Stimulated activated CD4-positive, alpha-beta T cell treated with anti-CD3 and anti-CD28 coated beads, Interleukin-4, amount 100 ng/mL, for 4 hours (primary cell): ENCODE measurements around the gene SEC14L1.

Experiments
- DNase-seq, 2 experiments: peaks; one replicate each; pipeline ENCODE4 v3.0.0-alpha.2; 2020

The SEC14L1 gene

DNA sequence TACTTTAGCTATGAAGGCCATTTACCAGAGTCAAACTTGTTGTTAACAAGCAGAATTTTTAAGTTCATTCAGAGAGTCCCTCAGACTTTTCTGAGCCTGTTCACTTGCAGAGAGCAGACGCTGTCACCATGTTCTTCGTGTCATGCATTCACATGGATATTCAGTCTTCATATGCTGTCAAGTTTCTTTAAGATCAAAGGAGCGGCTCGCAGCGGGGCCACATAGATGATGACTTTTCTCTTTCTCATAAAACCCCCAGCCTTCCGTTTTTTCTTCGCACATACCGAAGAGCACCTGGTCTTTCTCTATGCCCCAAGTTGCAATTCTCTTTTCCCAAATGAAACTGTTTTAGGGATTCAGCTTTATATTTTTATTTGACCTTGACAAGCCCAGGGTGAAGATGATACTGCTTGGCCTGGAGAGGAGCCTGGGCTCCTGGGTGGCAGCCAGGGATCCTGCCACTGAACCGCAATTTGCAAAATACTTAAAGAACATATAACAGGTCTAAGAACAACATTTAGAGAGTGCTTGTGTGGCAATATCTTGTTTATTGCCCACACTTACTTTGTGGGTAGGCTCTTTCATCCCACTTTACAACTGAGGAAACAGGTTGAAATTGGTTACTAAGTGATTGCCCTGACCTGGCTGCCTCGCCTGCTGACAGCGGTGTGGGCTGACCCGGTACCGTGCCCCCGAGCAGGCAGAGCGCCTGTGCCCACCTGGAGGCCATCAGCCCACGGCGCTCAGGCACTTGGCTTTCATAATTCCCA lies 22.9 kb downstream of the SEC14L1 start:
- no peak for DNase-seq

DNA sequence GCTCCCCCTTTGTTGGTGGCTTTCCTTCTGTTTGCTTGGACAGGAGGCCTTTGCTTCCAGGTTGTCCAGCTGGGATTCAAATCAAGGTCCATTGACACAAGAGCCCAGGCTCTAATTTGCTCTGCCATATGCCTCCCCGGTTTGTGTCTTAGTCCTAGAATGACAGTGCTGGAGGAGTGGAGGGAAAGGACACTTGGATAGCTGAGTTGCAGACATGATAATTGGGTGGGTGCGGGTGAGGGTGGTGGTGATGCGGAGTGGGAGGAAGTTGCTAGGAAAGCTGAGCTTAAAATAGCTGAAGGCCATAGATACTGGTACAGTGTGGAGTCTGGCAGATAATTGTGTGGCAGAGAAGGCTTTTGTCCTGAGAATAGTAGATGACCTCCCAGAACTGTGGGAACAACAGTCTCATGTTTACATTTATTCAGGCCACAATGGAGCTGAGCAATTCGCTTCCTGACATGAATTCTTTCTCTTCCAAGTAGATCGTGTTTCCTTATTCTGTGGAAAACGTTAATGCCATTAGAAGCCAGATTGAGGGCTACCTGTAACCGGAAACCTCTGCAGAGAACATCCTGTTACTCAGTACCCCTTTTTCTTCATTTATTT lies 23.8 kb downstream of the SEC14L1 start:
- DNase-seq: no peak

DNA sequence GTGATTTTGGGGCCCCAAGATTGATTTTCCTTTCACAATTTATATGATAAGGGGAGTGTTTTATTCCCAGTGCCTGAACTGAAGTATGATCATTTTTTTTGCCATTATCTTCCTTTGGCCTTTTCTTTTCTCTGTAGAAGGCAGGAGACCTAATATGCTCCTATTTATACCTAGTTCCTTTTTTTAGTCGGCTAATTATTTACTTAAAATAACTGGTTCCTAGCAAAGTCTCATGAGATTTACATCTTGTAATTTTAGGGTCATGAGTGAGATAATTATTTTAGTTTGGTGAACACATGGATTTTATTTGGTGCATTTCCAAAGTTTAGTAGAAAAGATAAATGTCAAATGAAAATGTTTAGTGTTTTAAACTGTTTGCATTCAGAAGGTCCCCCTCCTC lies 24.8 kb downstream of the SEC14L1 start:
- no peak for DNase-seq

DNA sequence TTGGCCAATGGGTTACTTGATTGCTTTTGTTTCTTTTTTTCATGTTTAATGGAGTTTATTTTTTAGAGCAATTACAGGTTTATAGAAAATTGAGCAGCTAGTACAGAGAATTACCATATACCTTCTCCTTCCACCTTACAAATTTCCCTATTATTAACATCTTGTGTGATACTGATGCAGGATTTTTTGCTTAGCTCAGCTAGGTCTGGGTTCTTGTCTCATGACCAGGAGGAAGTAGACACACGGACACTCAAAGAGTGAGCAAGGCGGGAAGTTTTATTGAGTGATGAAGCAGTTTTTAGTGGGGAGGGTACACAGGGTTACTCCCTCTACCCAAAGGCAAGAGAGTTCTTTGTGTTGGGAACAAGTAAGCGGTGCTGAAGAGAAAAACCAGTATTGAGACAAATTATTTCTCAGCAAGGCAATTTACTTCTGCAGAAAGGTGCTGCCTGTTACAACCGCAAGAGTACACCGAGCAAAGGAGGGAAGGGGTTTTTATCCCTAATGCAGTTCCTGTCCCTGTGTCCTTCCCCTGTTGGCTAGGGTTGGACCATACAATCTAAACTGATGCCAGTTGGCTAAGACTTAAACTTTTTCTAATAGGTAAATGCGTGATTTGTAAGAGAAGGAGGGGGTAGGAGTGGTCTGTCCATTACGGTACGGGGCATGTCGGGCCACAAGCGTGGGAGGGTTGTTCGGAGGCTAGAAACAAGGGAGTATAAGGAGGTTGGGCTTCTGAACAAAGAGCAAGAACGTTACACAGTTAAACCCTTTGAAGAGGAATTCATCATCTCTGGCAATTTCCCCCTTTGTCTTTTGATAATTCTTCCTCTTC lies 26.9 kb downstream of the SEC14L1 start:
- no peak for DNase-seq

DNA sequence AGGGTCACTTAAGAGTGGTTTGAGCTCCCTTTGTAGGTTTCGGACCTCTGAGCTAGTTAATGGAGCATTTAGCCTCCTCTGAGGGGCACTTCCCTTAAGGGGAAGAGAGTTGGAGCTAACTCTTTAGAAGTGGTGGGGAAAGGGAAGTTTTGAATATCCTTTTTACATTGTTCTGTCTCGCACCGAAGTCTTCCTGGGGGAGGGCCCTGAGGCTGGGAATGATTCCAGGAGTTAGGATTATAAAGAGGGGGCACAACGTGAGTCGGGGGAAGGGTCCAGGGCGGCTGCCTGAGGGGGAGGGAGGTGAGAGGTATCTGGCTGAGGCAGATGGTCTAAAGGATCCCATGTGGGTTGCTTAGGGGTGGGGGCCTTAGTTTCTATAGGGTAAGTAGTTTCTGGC lies 32.3 kb downstream of the SEC14L1 start:
- DNase-seq: no peak

DNA sequence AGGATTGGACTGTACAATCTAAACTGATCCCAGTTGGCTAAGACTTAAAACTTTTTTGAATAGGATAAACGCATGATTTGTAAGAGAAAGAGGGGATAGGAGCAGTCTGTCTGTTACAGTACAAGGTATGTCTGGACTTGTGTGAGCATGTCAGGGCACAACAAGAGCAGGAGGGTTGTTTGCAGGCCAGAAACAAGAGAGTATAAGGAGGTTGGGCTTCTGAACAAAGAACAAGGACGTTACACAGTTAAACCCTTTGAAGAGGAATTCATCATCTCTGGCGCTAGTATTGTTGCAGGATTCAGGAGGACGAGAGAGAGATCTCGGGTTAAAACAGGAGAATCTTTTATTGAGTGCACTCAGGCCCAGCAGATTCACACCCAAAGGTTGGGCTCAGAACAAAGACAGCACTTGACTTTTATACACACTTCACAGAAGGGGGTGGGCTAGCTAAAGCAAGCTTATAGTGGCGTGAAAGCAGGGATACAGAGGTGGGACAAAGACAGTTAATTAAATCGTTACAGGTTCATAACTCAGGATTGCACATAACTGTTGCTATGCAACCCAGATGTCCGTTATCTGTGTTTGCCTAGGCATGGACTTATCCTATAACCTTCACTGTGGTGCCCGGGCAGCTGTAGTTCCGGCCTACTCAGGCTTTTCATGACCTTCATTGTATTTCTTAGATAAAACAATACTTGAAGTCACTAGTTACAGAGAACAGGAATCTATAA lies 34.3 kb downstream of the SEC14L1 start:
- DNase-seq: no peak

DNA sequence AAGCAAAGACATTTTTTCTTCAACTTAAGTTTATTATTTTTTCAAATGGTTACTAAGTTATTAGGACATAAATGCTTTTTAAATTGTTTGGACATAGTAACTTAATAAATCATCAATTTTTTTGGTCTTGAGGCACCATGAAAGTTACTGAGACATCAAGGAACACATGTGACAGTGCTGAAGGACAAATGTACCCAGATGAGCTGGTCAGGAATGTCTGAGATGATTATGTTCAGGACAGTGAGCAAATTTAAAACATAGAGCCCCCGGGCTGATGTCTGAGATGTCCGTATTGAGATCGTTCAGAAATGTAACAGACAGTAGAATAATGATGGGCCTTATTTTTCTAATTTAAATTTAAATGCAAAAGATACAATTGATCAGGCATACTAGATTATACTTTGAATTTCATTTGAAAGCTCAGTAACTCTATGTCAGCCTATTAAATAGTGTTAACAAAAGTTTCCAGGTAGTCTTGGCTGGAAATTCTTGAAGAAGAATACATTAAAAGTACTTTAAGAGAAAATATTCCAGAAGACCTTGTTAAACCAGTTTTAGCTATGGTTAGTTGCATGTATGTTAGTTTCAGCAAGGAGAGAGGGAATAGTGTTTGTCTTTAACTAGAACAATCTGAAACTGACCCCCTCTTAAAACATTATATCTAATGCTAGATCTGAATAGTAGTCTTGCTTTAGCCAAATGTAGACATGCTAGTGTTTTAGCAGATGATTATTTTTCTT lies 36.4 kb downstream of the SEC14L1 start:
- no peak for DNase-seq

DNA sequence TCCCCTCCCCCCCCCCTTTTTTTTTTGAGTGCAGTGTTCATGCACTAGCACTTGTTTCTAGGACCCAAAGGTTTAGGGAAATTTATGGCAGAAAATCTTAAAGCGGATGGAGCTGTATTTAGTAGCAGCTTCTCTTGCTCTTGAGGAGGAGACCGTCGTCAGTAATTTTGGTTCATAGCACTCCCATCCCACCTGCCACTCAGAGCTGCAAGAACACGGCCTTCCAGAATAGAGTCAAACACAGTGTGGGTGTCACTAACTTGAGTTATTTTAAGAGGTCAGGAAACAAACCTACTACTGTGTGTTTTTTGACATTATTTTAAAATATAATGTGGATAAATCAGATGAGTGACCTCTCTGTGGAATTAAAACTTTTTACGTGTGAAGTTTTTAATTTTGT lies 37.3 kb downstream of the SEC14L1 start:
- no peak for DNase-seq

DNA sequence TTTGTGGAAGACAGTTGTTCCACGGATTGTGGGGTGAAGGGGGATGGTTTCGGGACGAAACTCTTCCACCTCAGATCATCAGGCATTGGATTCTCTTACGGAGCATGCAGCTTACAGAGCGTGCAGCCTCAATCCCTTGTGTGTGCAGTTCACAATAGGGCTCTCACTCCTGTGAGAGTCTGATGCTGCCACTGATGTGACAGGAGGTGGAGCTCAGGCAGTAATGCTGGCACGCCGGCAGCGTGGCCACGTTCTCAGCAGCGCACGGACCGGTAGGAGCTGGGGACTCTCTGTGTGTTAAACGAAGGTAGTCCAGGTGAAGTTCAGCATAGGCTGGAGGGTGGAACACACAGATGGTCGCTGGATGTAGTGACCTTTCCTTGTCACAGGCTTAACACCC lies 37.8 kb downstream of the SEC14L1 start:
- DNase-seq: no peak

DNA sequence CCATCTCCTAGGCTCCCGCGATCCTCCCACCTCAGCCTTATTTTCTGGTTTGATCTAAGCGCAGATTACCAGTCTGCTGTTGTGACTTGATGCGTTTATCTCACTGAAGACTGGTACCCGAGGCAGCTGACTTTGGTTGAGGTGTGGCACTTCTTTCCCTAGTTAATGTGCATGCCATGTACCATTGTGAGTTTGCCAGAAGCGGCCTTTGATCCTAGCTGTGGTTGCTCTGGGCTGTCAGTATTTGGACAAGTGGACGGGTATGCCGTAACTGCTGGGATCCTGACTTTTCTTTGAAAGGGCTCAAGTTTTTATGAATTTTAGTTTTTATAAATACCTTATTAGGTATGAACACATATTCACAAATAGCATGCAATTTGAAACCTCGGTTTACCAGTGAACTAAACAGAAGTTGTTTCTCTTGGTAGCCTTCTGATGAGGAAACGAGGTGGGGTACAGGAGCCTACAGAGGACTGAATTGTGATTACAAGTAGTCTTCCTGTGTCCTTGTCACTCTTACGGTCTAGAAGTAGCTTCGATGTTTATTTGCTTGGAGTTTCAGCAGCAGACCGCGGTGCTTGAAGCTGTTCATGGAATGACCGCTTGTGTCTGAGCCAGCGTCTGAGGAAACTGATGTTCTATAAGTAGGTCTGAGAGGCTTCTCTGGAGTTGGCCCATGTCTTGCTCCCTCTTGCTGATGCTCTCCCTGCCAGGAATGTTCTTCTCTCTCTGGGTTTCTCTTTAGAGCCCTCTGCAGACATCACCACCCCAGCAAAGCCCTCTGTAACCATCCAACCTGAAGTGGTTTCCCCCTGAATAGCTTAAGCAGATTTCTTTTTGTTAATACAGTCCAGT lies 40.0 kb downstream of the SEC14L1 start:
- no peak for DNase-seq

DNA sequence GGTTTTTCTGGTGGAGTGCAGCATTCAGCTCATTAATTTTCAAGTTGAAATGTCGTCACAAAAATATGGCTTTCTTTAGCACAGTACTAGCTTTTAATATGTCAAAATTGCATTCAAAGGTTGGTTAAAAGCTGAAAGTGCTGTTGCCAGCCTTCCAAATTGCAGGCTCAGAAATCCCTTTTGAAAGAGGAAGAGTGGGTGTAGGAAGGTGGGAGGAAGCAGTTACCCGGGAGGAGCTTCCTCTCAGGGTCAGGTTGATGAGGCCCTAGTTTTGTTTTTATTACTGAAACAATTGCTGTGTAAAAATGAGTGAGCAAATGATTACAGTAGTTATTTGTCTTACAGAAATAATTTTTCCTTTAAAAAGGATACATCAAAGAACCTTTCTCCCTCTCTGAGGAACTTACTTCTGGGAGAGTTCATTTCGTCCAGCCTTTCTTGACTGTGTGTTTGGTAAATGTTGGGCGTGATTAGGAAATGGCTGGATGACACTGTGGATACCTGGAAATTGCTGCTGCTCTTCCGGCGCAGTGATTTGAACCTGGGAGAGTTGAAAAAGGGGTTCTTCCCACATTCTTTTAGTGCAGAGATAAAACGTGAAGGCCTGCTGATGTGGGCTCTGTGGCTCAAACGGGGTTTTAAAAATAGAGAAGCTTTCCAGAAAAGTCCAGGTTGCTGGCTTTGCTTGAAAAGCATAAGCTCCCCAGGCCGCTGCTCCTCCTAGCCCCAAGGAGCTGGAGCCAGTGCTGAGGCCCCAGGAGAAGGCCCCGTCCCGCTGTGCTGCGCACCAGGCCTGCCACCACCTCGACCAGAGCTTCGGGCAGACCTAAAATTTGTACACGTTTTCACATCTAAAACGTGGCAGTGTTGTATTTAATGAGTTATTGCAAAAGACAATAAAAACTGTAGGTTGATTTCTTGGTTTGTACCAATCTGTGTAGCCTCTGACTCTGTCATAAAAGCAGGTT lies 41.7 kb downstream of the SEC14L1 start:
- no peak for DNase-seq

DNA sequence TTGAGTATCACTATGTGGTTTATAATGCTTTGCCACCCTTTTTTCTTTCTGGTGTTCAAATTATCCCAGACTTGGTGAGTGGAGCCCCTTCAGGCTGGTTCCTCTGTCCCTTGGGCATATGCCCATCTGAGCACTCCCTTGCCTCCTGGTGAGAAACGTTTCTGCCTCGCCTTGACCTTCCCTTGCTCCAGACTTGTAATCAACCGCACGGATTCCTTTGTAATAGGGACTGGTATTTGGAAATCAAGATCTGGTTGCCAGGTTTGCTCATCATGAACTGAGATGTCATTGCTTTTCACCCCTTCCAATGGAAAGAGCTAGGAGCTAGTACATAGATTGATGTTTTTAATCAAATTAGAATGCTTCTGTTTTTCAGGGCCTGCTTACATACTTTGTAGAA lies 43.7 kb downstream of the SEC14L1 start:
- no peak for DNase-seq

DNA sequence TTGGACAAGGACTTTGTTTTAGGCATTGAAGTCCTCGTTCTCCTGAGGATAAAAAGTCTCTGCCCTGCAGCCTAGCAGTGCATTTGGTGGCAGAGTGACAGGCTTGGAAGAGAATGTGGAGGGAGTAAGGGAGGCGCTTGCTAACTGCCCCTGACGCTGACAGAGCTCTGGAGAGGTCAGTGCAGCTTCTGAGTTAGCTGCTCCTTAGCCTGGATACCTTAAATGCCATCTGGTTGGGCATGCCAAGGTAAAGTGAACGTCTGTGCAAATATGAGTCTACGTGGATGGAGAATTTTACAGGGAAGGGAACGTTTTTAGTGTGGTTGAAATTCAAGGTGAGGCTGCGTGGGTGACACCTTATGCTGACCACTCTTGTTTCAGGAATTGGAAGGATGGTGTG lies 44.4 kb downstream of the SEC14L1 start:
- DNase-seq: no peak

DNA sequence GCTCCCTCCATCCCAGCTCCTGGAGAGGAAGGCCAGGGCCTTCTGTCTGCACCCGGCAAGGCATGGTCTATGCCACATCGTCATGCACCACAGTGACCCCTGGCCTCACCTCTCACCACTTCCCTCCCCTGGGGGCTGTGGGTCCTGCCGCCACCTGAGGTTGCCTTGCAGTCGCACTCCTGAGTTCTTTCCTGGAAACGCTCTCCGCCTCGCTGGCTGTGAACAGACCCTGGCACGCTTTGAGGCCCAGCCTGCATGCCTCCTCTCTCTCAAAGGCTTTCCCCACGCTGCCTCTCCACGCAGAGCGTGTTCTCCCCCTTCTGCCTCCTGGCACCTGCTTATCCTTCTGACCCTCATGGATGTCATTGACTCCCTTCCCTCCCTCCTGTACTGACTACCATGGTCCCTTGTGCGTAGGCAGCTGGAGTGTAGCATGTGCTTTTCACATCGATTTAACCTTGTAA lies 45.4 kb downstream of the SEC14L1 start:
- no peak for DNase-seq

DNA sequence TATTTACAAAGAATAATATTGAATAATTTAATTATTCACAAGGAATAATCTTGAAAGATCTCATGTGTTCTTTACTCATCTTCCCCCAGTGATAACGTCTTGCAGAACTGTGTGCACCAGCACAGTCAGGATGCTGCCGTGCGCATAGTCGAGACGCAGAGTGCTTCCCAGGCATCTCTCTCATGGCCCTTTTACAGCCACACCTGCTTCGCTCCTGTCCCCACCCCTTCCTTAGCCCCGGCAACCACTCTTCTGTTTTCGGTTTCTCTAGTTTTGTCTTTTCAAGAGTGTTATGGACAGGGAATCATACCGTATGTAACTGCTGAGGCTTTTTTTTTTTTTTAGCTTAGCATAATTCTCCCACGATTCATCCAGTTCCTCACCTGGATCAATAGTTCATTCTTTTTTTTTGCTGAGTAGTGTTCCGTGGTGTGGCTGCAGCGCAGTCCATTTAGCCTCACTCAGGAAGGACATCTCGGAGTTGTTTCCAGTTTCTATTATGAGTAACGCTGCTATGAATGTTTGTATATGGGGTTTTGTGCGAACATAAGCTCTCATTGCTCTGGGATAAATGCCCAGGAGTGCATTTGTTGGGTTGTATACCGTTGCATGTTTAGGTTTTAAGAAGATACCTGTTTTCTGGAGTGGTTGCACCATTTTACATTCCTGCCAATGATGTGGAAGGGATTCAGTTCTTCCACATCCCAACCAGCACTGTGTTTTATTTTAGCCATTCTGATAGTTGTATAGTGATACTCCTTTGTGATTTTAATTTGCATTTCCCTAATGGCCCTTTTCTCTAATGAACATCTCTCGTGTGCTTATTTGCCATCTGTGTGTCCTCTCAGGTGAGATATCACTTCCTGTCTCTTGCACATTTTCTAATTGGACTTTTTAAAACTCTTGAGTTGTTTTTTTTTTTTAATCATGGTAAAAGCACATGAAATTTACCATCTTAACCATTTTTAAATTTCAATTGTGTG lies 47.6 kb downstream of the SEC14L1 start:
- no peak for DNase-seq

DNA sequence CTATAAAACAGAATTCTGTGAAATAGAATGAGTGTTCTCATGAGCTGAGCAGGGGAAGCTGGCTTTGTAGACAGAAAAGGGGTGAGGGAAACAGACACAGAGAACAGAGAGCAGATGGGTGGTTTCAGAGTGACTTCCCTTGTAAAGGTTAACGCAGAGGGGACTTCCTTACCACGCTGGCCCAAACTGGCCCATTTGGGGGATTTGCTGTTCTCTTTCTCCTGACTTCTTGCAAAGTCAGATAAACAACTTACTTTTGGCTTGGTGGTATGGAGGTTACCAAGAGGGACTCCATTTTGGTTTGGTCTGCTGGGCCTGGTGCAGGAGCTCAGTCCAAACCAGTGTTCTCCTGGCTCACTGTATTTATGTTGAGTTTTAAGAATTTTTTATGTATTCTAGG lies 48.4 kb downstream of the SEC14L1 start:
- no peak for DNase-seq

DNA sequence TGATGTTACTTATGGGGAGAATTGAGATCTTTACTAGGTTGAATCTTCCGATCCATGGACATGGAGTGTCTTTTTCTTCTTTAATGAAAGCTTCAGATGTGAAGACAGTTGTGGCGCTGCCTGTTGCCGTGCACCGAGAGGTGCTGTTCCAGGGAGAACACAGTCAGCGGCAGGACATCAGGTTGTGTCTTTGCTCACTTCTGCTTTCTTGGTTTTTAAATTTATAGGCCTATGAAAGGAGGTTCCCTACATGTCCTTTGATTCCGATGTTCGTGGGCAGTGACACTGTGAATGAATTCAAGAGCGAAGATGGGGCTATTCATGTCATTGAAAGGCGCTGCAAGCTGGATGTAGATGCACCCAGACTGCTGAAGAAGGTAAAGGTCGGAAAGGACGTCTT lies 49.8 kb downstream of the SEC14L1 start:
- no peak for DNase-seq

DNA sequence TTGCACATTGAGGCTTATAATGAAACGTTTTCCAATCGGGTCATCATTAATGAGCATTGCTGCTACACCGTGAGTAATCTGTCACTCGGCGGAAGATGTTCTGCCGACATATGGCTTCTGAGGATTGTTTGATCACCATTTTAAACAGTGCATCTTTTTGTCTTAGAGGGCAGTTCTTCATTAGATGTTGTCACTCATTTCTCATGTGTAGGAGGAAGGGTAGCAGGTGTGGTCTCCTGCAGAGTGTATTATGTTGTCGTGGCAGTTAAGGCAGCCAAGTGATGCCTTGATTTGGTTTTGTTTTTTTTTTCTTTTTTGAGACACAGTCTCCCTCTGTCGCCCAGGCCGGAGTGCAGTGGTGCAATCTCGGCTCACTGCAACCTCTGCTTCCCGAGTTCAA lies 50.5 kb downstream of the SEC14L1 start:
- no peak for DNase-seq

DNA sequence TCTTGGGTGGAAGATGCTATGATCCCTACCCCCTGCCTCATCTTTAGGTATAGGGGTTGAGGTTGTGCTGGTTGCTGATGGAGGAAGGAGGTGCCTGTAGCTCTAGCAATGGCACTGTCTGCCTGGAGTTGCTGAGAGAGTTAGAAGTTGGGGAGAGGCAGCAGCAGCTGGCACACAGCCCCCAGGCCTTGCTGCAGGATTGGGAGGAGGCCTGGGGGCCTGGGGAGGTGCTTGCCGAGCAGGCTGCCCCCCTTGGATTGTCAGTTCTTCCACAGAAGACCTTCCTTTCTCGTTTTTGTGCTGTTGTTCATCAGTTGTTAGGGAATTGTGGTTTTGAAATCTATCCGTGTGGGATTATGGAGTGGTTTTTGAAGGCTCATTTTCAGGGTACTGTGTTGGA lies 52.9 kb downstream of the SEC14L1 start:
- no peak for DNase-seq
